Trophoblast cell (in vitro differentiated cells and primary cell): ENCODE results near the gene GTSF1L.

Source experiments
- DNase-seq, 2 donors: peaks; one replicate each; pipeline ENCODE4 v3.0.0-alpha.2; 2016
- H2AFZ ChIP-seq: 2 replicates; pipeline ENCODE4 v1.6.1; 2013; ENCODE audit warnings: low read length, moderate library complexity, mild to moderate bottlenecking; ENCODE audit not compliant: insufficient read depth, poor library complexity
- H2AK5ac ChIP-seq: 2 replicates; pipeline ENCODE4 v1.6.1; 2013; ENCODE audit warnings: mild to moderate bottlenecking, low read length
- H2BK120ac ChIP-seq: 2 replicates; pipeline ENCODE4 v1.6.1; 2013; ENCODE audit warnings: low read length, mild to moderate bottlenecking, moderate library complexity; ENCODE audit not compliant: insufficient read depth, poor library complexity
- H2BK12ac ChIP-seq: 2 replicates; pipeline ENCODE4 v1.6.1; 2013; ENCODE audit warnings: mild to moderate bottlenecking, low read length, moderate library complexity
- H2BK5ac ChIP-seq: 2 replicates; pipeline ENCODE4 v1.6.1; 2013; ENCODE audit warnings: low read length, low read depth, moderate library complexity, mild to moderate bottlenecking; ENCODE audit not compliant: poor library complexity
- H3K14ac ChIP-seq: 2 replicates; pipeline ENCODE4 v1.6.1; 2013; ENCODE audit warnings: mild to moderate bottlenecking, low read length
- H3K18ac ChIP-seq: 2 replicates; pipeline ENCODE4 v1.6.1; 2013; ENCODE audit warnings: mild to moderate bottlenecking, low read length
- H3K23ac ChIP-seq: 2 replicates; pipeline ENCODE4 v1.6.1; 2013; ENCODE audit warnings: low read length
- H3K27ac ChIP-seq: 2 replicates; pipeline ENCODE4 v1.5.1; 2013; ENCODE audit warnings: low read depth, mild to moderate bottlenecking, inconsistent platforms, low read length, moderate library complexity
- H3K27me3 ChIP-seq: 2 replicates; pipeline ENCODE4 v1.6.1; 2013; ENCODE audit warnings: inconsistent platforms, mild to moderate bottlenecking, low read length, moderate library complexity; ENCODE audit not compliant: insufficient read depth
- H3K36me3 ChIP-seq, 2 experiments: 1 replicate in 1 of 2; 2 replicates in 1 of 2; pipeline ENCODE4 v1.6.1; 2013; ENCODE audit warnings: low read length in 2 of 2, mild to moderate bottlenecking in 2 of 2, moderate library complexity in 1 of 2; ENCODE audit not compliant: insufficient read depth in 2 of 2, control insufficient read depth in 1 of 2
- H3K4ac ChIP-seq: 2 replicates; pipeline ENCODE4 v1.6.1; 2013; ENCODE audit warnings: low read depth, mild to moderate bottlenecking, low read length, moderate library complexity
- H3K4me1 ChIP-seq, 2 experiments: 1 replicate in 1 of 2; 2 replicates in 1 of 2; pipeline ENCODE4 v1.6.1; 2013; ENCODE audit warnings: low read length in 2 of 2, mild to moderate bottlenecking in 2 of 2, moderate library complexity in 1 of 2; ENCODE audit not compliant: insufficient read depth in 2 of 2, control insufficient read depth in 1 of 2
- H3K4me2 ChIP-seq: 2 replicates; pipeline ENCODE4 v1.6.1; 2013; ENCODE audit warnings: inconsistent platforms, mild to moderate bottlenecking, low read length, moderate library complexity
- H3K4me3 ChIP-seq: 2 replicates; pipeline ENCODE4 v1.5.1; 2013; ENCODE audit warnings: mild to moderate bottlenecking, low read depth, low read length, inconsistent platforms
- H3K79me1 ChIP-seq: one replicate; pipeline ENCODE4 v1.6.1; 2013; ENCODE audit warnings: low read length
- H3K79me2 ChIP-seq: 2 replicates; pipeline ENCODE4 v1.6.1; 2013; ENCODE audit warnings: low read length, mild to moderate bottlenecking; ENCODE audit not compliant: control insufficient read depth, insufficient read depth, poor library complexity
- H3K9ac ChIP-seq: 2 replicates; pipeline ENCODE4 v1.6.1; 2013; ENCODE audit warnings: mild to moderate bottlenecking, low read length
- H3K9me3 ChIP-seq: 2 replicates; pipeline ENCODE4 v1.6.1; 2013; ENCODE audit warnings: low read depth, mild to moderate bottlenecking, control low read depth, inconsistent platforms, low read length; ENCODE audit not compliant: insufficient read depth
- H4K12ac ChIP-seq: 2 replicates; pipeline ENCODE4 v1.6.1; 2013; ENCODE audit warnings: low read depth, mild to moderate bottlenecking, low read length, moderate library complexity
- H4K8ac ChIP-seq: 2 replicates; pipeline ENCODE4 v1.6.1; 2013; ENCODE audit warnings: low read depth, mild to moderate bottlenecking, low read length, moderate library complexity
- H4K91ac ChIP-seq: one replicate; pipeline ENCODE4 v1.6.1; 2013; ENCODE audit warnings: low read depth, mild to moderate bottlenecking, low read length, moderate library complexity
- WGBS: extraction: QIAGEN DNeasy Blood & Tissue Kit; methylation state at CpG from one replicate; pipeline ENCODE4 v1.1.7; 2013; ENCODE audit warnings: missing lambda C conversion rate; ENCODE audit not compliant: insufficient read length, insufficient coverage; ENCODE audit errors: extremely low coverage; 5-methylcytosine and 5-hydroxymethylcytosine counted together

GTSF1L gene

DNA sequence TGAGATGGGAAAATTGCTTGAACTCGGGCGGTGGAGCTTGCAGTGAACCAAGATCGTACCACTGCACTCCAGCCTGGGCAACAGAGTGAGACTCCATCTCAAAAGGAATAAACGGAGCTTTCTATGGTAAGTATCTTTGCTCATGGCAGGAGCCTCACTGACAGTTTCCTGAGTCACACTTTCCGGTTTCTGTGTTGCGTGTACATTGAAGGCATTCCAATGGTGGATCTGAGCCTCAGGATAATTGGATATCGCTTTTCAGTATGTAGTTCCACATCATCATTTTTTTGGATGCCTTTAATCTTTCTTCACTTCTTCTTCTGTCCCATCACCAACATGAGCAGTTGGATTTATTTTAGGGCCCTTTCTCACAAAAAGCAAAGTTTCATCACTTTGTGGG lies 28.6 kb upstream of the GTSF1L start:
- Histone ChIP-seq H4K8ac (no peak overlapping the region), H3K79me2 (no peaks in the 10 kb centered on the region), H3K79me1 (no peaks in the 10 kb centered on the region), H2BK120ac (no peak overlapping the region), H3K27me3 (no peaks in the 10 kb centered on the region), H2AFZ (no peak overlapping the region), H3K9ac (no peak overlapping the region), H3K4me2 (no peak overlapping the region), H3K18ac (no peak overlapping the region), H4K91ac (no peak overlapping the region), H3K4me3 (no peak overlapping the region), H2BK5ac (no peak overlapping the region), H3K4ac (no peak overlapping the region), H3K9me3 (no peaks in the 10 kb centered on the region), H2BK12ac (no peak overlapping the region), H3K4me1 (no peaks in the 10 kb centered on the region), H3K36me3 (no peaks in the 10 kb centered on the region), H4K12ac (no peak overlapping the region), H3K14ac (no peak overlapping the region), H3K23ac (no peak overlapping the region), H3K27ac (no peak overlapping the region), H2AK5ac (no peak overlapping the region)
- WGBS = no CpG with 5 or more reads among the region's 7 CpGs
- DNase-seq = no peak

DNA sequence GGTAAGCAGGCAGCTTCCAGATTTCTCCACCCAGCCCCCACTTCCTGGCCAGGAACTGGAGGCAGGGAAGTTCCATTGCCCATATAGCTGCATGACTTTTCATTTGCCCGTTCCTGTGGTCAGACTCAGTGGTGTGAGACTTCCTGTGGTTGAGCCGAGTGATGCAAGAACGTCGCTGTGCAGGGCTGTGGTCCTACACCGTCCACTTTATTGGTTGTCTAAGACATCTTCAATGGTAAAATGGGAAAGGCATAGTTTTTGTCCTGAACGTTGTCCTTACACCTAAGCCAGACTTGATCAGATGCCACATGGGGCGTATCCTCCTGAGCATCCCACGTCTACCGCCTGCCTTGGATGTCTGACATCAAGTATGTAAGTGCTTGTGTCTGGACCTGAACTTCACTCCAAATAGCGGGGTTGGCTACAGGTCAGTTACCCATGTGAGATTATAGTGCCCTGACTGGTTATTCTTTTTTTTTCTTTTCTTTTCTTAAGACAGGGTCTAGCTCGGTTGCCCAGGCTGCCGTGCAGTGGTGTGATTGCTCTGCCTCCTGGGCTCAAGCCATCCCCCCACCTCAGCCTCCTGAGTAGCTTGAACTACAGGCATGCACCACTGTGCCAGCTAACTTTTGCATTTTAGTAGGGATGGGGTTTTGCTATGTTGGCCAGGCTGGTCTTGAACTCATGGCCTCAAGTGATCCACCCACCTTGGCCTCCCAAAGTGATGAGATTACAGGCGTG lies 25.9 kb upstream of the GTSF1L start:
- Histone ChIP-seq H3K4me3 (no peak overlapping the region), H3K4me1 (no peaks in the 10 kb centered on the region), H4K8ac (no peak overlapping the region), H3K4ac (no peak overlapping the region), H3K9ac (no peak overlapping the region), H3K36me3 (no peaks in the 10 kb centered on the region), H3K27ac (no peak overlapping the region), H2AK5ac (no peak overlapping the region), H2BK5ac (no peak overlapping the region), H2AFZ (no peak overlapping the region), H3K79me1 (no peaks in the 10 kb centered on the region), H4K91ac (no peak overlapping the region), H3K14ac (no peak overlapping the region), H3K23ac (no peak overlapping the region), H2BK120ac (no peak overlapping the region), H3K79me2 (no peaks in the 10 kb centered on the region), H2BK12ac (no peak overlapping the region), H3K27me3 (no peaks in the 10 kb centered on the region), H3K4me2 (no peak overlapping the region), H4K12ac (no peak overlapping the region), H3K9me3 (no peaks in the 10 kb centered on the region), H3K18ac (no peak overlapping the region)
- WGBS = no CpG with 5 or more reads among the region's 13 CpGs
- DNase-seq = no peak

DNA sequence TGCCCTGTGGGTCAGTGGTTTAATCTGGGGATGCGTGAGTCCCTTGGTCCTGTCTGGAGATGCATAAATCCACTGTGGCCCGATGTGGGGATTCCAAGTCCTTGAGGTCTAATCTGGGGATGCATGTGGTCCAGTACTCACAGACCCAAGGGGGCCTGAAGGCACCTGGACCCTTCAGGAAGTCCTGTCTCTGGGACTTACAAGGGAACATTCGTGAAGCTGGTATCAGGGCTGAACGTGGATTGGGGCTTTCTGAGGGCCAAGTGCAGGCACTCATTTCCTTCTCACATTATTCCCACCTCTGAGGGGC lies 25.2 kb upstream of the GTSF1L start:
- Histone ChIP-seq H3K9ac (no peak overlapping the region), H3K4me1 (no peaks in the 10 kb centered on the region)

GRCh38 chr20:43751167-43752050 lies 24.6 kb upstream of the GTSF1L start:
- WGBS = no CpG with 5 or more reads among the region's 11 CpGs
- H4K12ac ChIP-seq = no peak overlapping the region
- no peak overlapping the region for H3K27ac ChIP-seq
- no peak overlapping the region for H2AK5ac ChIP-seq
- DNase-seq = no peak
- no peak overlapping the region for H4K91ac ChIP-seq
- H2AFZ ChIP-seq = no peak overlapping the region
- no peak overlapping the region for H2BK120ac ChIP-seq
- H2BK12ac ChIP-seq = no peak overlapping the region
- H3K4me3 ChIP-seq = no peak overlapping the region
- no peaks in the 10 kb centered on the region for H3K79me2 ChIP-seq
- no peaks in the 10 kb centered on the region for H3K4me1 ChIP-seq
- no peak overlapping the region for H3K4me2 ChIP-seq
- no peaks in the 10 kb centered on the region for H3K27me3 ChIP-seq
- no peaks in the 10 kb centered on the region for H3K79me1 ChIP-seq
- H3K9ac ChIP-seq = no peak overlapping the region
- H3K18ac ChIP-seq = no peak overlapping the region
- no peak overlapping the region for H2BK5ac ChIP-seq
- no peak overlapping the region for H3K4ac ChIP-seq
- H3K23ac ChIP-seq = no peak overlapping the region
- H3K36me3 ChIP-seq = no peaks in the 10 kb centered on the region
- no peak overlapping the region for H3K14ac ChIP-seq
- no peak overlapping the region for H4K8ac ChIP-seq
- H3K9me3 ChIP-seq = no peaks in the 10 kb centered on the region

More for the DNA sequence above, 25.2 kb upstream of the GTSF1L start:
- Histone ChIP-seq H2BK5ac (no peak overlapping the region), H3K4ac (no peak overlapping the region), H2BK120ac (no peak overlapping the region), H3K14ac (no peak overlapping the region), H3K4me3 (no peak overlapping the region), H4K12ac (no peak overlapping the region), H3K23ac (no peak overlapping the region), H3K27ac (no peak overlapping the region), H2BK12ac (no peak overlapping the region), H2AFZ (no peak overlapping the region), H3K36me3 (no peaks in the 10 kb centered on the region), H4K91ac (no peak overlapping the region), H3K79me1 (no peaks in the 10 kb centered on the region), H3K18ac (no peak overlapping the region), H3K27me3 (no peaks in the 10 kb centered on the region), H4K8ac (no peak overlapping the region), H3K79me2 (no peaks in the 10 kb centered on the region), H3K4me2 (no peak overlapping the region), H2AK5ac (no peak overlapping the region), H3K9me3 (no peaks in the 10 kb centered on the region)
- WGBS = no CpG with 5 or more reads among the region's 4 CpGs
- DNase-seq = no peak
